ENCODE data around the gene MTPN.

The MTPN gene, protein sequence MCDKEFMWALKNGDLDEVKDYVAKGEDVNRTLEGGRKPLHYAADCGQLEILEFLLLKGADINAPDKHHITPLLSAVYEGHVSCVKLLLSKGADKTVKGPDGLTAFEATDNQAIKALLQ
- 112 to 218 (median 151) reads per million in 4 donors for total RNA-seq

DNA sequence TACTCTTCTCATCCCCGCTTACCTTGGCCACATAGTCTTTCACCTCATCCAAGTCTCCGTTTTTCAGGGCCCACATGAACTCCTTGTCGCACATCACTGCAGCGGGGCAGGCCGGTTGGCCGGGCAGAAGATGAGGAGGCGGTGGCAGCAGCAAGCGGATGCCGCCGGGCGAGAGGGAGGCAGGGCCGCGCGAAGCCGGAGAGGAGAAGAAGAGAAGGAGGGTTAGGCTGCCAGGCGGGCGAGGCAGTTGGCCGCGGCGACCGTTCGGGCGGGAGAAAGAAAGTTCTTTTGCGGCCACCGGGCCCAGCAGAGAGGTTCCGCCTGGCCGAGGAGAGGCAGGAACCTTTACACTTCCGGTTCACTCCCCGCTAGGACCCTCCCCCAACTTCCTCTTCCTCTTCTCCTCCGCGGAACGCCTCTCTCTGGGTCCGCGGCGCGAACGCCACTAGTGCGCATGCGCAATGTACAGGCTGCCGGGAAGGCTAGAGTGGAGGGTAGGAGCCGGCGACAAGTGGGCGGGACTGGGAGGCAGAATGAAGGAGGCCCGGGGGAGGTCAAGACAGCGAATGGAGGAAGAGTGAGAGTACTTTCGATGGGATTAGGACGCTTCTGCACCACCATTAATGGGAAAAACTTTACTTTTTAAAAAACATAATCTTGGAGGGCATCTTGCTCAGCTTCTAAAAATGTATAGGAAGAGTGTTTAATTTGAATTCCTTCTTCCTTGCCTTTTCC is at the start of gene MTPN:
Gene MTPN, minus strand, starts transcription at position 353 of the 735 bp plus-strand sequence. Its CDS starts 259 bp downstream, at position 94.
- DNase-seq = peak; percentile 95 to 98 (median 97)

GRCh38 chr7:136026209-136026608 is 49.0 kb upstream of the MTPN start:
- no peak for DNase-seq

- no peak for DNase-seq
Observed at GRCh38 chr7:136023134-136023869, 46.1 kb upstream of the MTPN start.

DNA sequence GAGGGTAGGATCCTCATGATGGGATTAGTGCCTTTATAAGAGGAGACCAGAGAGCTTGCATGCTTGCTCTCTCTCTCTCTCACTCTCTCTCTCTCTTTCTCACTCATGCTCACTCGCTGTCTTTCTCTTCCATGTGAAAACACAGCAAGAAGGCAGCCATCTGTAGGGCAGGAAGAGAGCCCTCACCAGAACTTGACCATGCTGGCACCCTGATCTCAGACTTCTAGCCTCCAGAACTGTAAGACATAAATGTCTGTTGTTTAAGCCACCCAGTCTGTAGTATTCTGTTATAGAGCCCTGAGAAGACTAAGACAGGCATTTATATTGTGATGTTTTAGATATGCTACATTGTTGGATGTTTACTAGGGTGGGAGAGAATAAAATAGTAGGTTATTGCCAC is 43.4 kb upstream of the MTPN start:
- DNase-seq = no peak

- DNase-seq = no peak
Observed at GRCh38 chr7:136018104-136018503, 40.9 kb upstream of the MTPN start.

- no peak for DNase-seq
Observed at GRCh38 chr7:136016649-136017395, 39.7 kb upstream of the MTPN start.

GRCh38 chr7:136015638-136016037 is 38.5 kb upstream of the MTPN start:
- DNase-seq = no peak

- DNase-seq = no peak
Observed at GRCh38 chr7:136014659-136015058, 37.5 kb upstream of the MTPN start.

DNA sequence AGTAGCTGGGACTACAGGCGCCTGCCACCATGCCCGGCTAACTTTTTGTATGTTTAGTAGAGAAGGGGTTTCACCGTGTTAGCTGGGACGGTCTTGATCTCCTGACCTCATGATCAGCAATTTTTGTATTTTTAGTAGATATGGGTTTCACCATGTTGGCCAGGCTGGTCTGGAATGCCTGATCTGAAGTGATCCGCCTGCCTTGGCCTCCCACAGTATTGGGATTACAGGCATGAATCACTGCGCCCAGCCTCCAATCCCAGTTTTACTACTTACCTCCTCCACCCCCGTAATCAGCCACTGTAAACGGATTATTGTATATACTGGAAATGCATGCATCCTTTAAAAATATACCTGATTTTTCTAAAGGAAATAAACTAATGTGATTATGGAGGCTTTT is 35.1 kb upstream of the MTPN start:
- DNase-seq = no peak

DNA sequence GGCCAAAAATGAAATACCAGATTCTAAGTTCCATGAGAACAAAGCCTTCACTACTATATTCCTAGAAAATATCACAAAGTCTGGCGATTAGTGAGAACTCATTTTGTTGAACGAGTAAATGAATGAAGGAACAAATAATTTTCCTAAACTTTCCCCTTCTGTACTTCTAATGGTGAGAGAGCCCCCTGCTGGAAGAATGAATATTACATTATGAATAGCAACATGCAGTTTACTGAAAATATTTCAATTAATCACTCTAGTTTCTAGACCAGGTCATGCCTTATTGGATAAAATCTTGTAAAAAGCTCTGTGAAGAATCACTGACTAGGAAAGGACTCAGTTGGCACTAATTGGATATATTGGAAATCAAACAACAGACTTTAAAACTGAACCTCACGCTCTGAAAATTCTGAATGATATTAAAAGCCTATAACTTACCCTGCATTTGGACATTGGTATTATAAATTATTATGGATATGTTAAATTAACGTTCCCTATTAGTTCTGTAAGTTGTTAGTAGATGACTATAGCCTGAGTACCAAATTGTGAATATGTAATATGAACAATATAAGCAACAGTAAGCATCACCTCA is 32.4 kb upstream of the MTPN start:
- peak in 1 of 5 donors; percentile 19 for DNase-seq

GRCh38 chr7:136006208-136006607 is 29.0 kb upstream of the MTPN start:
- DNase-seq = no peak

GRCh38 chr7:136004083-136004482 is 26.9 kb upstream of the MTPN start:
- DNase-seq = no peak

DNA sequence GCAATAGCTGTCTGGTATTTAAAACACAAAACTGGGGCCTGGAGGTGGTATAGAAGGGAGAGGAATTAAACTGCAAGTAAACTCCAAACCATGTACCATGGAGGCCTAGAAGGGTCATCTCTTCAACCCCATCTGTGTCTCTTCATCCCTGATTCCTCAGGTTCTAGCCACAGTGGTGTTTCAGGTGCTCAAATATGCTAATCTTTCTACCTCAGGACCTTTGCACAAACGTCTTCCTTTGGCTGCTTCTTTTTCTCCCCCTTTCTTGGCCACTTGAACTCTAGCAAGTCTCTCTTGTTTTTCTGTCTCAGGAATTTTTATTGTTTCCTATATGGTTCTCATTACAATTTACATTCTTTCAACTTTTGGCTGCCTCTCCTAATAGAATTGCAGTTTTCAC is 25.6 kb upstream of the MTPN start:
- no peak for DNase-seq

DNA sequence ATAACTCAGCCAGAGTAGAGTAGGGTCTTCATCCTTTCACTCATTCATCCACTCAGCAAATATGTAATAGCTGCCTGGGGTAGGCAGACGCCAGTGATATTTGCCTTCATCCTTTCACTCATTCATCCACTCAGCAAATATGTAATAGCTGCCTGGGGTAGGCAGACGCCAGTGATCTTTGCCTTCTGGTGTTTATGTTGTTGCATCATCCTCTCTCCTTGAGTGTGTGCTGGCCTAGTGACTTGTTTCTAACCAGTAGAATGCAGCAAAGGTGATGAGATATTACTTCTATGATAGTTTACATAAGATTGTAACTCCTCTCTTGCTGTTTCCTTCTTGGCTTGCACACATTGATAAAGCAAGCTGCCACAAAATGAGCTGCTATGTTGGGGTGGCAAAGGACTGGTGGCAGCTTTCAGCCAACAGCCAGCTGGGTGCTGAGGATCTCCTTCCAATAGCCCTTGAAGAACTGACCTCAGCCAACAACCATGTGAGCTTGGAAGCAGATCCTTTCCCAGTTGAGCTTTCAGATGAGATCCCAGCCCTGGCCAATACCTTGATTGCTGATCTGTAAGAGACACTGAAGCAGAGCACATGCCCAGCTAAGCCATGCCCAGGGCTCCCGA is 23.2 kb upstream of the MTPN start:
- DNase-seq = no peak

DNA sequence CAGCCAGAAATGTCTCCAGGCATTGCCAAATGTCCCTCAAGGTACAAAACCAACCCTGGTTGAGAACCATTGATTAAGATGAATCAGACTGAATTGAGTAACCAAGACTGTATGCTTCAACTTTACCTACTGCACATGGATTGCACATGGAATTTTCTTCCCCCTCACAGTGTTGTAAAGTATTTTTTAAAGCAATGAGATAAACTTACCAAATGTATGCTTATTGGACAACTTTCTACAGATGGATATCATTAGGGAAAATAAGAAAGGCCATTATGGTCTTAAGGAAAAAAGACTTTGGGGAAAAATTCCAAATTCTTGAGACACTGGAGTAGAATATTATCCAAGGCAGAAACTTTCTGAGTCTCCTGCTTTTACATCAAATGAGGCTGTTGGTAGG is 20.9 kb upstream of the MTPN start:
- no peak for DNase-seq

DNA sequence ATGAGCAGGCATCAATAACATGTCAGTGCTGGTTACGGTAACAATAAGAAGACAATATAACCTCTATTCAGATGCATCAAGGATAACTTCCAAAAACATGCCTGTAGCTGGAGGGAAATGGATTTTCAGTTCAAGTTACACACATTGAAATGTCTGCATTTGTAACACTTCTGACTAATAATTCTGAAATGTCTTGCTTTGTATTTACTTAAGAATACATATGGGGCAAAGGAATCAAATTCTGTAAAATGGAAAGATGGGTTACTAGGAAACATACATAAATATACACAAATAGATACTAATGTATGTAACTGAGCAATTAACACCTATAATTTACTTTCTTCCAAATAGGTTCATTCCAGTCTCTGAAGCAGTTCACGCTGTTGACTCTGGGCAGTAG is 18.6 kb upstream of the MTPN start:
- no peak for DNase-seq

GRCh38 chr7:135994466-135995205 is 17.5 kb upstream of the MTPN start:
- peak in 1 of 5 donors; percentile 39 for DNase-seq

DNA sequence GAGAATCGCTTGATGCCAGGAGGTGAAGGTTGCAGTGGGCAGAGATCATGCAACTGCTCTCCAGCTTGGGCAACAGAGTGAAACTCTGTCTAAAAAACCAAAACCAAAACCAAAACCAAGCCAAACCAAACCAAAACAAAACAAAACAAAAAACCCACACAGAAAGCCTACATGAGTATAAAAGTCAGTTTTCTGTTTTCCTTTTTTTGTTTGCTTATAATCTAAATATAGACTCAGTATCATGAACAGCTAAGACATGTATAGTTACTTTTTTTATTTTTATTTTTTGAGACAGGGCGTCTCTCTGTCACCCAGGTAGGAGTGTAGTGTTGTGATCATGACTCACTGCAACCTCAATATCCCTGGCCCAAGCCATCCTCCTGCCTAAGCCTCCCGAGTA is 16.8 kb upstream of the MTPN start:
- DNase-seq = peak in 1 of 5 donors; percentile 40

DNA sequence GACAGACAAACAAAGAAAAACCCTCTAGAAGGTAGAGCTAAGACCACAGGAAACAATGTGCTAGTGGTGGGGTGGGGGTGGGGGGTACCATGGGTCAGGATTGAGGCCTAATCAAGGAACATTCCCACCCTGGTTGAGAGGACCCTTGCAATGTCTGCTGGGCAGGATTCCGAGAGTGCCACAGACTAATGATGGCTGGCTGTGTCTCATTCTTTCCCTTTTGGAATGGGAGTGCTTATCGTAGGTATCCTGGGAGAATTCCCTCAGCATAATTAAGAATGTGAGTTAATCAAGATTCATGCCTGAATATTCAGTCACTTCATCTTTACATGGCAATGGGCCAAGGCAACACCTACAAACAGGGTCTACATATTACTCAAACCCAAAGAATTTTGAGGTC is 14.7 kb upstream of the MTPN start:
- DNase-seq = no peak

DNA sequence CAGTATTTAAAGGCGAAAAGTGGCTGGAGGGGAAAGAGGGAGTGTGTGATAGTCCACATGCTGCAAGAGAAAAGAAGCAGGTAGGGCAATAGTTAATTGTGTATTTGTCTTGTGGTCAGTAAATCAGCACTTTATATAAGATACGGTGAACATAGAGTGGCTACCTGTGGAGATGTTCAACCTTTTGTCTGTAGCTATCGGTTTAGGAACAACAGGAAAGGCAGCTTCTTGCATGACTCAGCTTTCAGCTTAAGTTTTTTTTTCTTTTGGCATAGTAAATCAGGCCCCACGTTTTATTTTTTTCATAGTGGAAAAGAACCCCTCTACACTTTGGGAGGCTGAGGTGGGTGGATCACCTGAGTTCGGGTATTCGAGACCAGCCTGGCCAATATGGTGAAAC is 14.2 kb upstream of the MTPN start:
- no peak for DNase-seq

- no peak for DNase-seq
Observed at GRCh38 chr7:135990258-135990657, 13.1 kb upstream of the MTPN start.
